PC-3 (cell line): ENCODE results near the gene SCUBE3. TPM values are rescaled to one million over a fixed set of nuclear protein-coding genes. Genes with fewer than 3 reads are reported as not detected.

ENCODE experiments used
- ATAC-seq: fragments of 200-7000 bp; cut with Tn5 transposase; 2 replicates; pipeline ENCODE4 v1.9.1; 2020; ENCODE audit warnings: mild to moderate bottlenecking, moderate library complexity
- BruUV-seq: library from RNA; stranded (reverse); fragments of 400-500 nt; replicated peaks from 2 replicates; lab custom pipeline; 2021; lab: Mats Ljungman, UMichigan
- CTCF ChIA-PET: fragments of 300-600 bp; sonication (Branson Sonifier 250); formaldehyde crosslinking; loops from one replicate; lab custom pipeline; 2022; ENCODE audit warnings: antibody characterized with exemption; lab: Charles Lee
- POLR2A ChIA-PET: fragments of 300-600 bp; sonication (Branson Sonifier 250); formaldehyde crosslinking; loops from one replicate; lab custom pipeline; 2022; ENCODE audit warnings: antibody characterized with exemption; ENCODE audit not compliant: unreplicated experiment; lab: Charles Lee
- DNase-seq: peaks from one replicate; pipeline ENCODE4 v3.0.0-alpha.2; 2015
- H2AFZ ChIP-seq: fragments of 300-600 bp; sonication (generic); 2 replicates; pipeline ENCODE4 v1.6.0; 2016; ENCODE audit warnings: antibody characterized with exemption, low read length
- H3F3A ChIP-seq: fragments of 300-600 bp; sonication (generic); one replicate; pipeline ENCODE4 v1.6.0; 2017; ENCODE audit warnings: antibody characterized with exemption, low read length, control low read depth, mild to moderate bottlenecking; ENCODE audit not compliant: unreplicated experiment
- H3K27ac ChIP-seq: fragments of 300-600 bp; sonication (generic); 2 replicates; pipeline ENCODE4 v1.5.1; 2016; ENCODE audit warnings: mild to moderate bottlenecking, low read length
- H3K27me3 ChIP-seq: fragments of 300-600 bp; sonication (generic); 2 replicates; pipeline ENCODE4 v1.6.1; 2016; ENCODE audit warnings: low read length, mixed read lengths
- H3K36me3 ChIP-seq: fragments of 300-600 bp; sonication (generic); 2 replicates; pipeline ENCODE4 v1.6.1; 2016; ENCODE audit warnings: low read depth, mixed run types, low read length, mixed read lengths
- H3K4me1 ChIP-seq: fragments of 300-600 bp; sonication (generic); 2 replicates; pipeline ENCODE4 v1.5.1; 2016; ENCODE audit warnings: low read length; ENCODE audit not compliant: insufficient read depth
- H3K4me2 ChIP-seq: fragments of 300-600 bp; sonication (generic); 2 replicates; pipeline ENCODE4 v1.6.0; 2016; ENCODE audit warnings: low read length
- H3K4me3 ChIP-seq: fragments of 300-600 bp; sonication (generic); 2 replicates; pipeline ENCODE4 v1.5.1; 2016; ENCODE audit warnings: mild to moderate bottlenecking, low read length, mixed read lengths
- H3K79me2 ChIP-seq: fragments of 300-600 bp; sonication (generic); 2 replicates; pipeline ENCODE4 v1.6.1; 2017; ENCODE audit warnings: low read length, mixed read lengths
- H3K9ac ChIP-seq: fragments of 300-600 bp; sonication (generic); 2 replicates; pipeline ENCODE4 v1.6.0; 2016; ENCODE audit warnings: mild to moderate bottlenecking, low read length
- H3K9me2 ChIP-seq: fragments of 300-600 bp; sonication (generic); replicated peaks from 2 replicates; pipeline ENCODE4 v1.6.1; 2016; ENCODE audit warnings: mixed run types, low read length, mixed read lengths
- H3K9me3 ChIP-seq: fragments of 300-600 bp; sonication (generic); 2 replicates; pipeline ENCODE4 v1.6.1; 2016; ENCODE audit warnings: low read length, mixed read lengths
- H4K20me1 ChIP-seq: fragments of 300-600 bp; sonication (generic); 2 replicates; pipeline ENCODE4 v1.6.1; 2016; ENCODE audit warnings: low read length, mixed read lengths
- EZH2 ChIP-seq: fragments of 300-600 bp; sonication (generic); IDR thresholded peaks from one replicate; pipeline ENCODE4 v1.6.1; 2017; ENCODE audit warnings: antibody characterized with exemption, mild to moderate bottlenecking, low read length; ENCODE audit not compliant: unreplicated experiment
- EZH2phosphoT487 ChIP-seq: fragments of 300-600 bp; sonication (generic); IDR thresholded peaks from 2 replicates; pipeline ENCODE4 v1.6.1; 2018; ENCODE audit warnings: mild to moderate bottlenecking, antibody characterized with exemption, low read length, borderline replicate concordance
- intact Hi-C: fragments of 100-400 bp; cut with micrococcal nuclease; formaldehyde crosslinking; loops from 2 replicates; pipeline ENCODE4 v1.9.0; 2023
- total RNA-seq: library from RNA; depleted of rRNA; stranded (reverse); fragments of >200 nt; gene quantifications from 2 replicates; pipeline ENCODE4 v1.2.3, GENCODE V29; 2014
- TF ChIP-seq, protein P1 (sequence below): fragments of 300-600 bp; sonication (generic); conservative IDR thresholded peaks from 2 replicates; pipeline ENCODE4 v1.5.1; 2017; ENCODE audit warnings: antibody characterized with exemption, low read depth, mild to moderate bottlenecking, low read length

Gene SCUBE3
- total RNA-seq, 1 experiment from 2014 or later, result 1.5 TPM

- Histone ChIP-seq H2AFZ (no peak overlapping the region), H3K9ac (no peak overlapping the region), H3K9me2 (no peaks in the 10 kb centered on the region), H3F3A (no peaks in the 10 kb centered on the region), H3K79me2 (no peaks in the 10 kb centered on the region), H3K36me3 (no peaks in the 10 kb centered on the region), H3K27ac (no peak overlapping the region), H3K4me3 (no peak overlapping the region), H4K20me1 (no peaks in the 10 kb centered on the region), H3K9me3 (no peaks in the 10 kb centered on the region), H3K4me2 (no peak overlapping the region), H3K27me3 (no peaks in the 10 kb centered on the region), H3K4me1 (peaks cover 6% of the 10 kb centered on the region)
- CTCF ChIA-PET, result no interaction called here
- POLR2A ChIA-PET, result no interaction called here
- DNase-seq (no peak), ATAC-seq (no peak)
- no TSS peak for BruUV-seq
- intact Hi-C loops, result loop anchor here (10.0 kb wide), 1 partner anchor 224 kb away; no protein-coding TSS in a partner anchor
- TF ChIP-seq EZH2 (no peak), EZH2phosphoT487 (no peak)
- TF ChIP-seq, protein P1, sequence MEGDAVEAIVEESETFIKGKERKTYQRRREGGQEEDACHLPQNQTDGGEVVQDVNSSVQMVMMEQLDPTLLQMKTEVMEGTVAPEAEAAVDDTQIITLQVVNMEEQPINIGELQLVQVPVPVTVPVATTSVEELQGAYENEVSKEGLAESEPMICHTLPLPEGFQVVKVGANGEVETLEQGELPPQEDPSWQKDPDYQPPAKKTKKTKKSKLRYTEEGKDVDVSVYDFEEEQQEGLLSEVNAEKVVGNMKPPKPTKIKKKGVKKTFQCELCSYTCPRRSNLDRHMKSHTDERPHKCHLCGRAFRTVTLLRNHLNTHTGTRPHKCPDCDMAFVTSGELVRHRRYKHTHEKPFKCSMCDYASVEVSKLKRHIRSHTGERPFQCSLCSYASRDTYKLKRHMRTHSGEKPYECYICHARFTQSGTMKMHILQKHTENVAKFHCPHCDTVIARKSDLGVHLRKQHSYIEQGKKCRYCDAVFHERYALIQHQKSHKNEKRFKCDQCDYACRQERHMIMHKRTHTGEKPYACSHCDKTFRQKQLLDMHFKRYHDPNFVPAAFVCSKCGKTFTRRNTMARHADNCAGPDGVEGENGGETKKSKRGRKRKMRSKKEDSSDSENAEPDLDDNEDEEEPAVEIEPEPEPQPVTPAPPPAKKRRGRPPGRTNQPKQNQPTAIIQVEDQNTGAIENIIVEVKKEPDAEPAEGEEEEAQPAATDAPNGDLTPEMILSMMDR, result no peak
Measured at GRCh38 chr6:35208419-35208818, 5.3 kb upstream of the SCUBE3 start.

DNA sequence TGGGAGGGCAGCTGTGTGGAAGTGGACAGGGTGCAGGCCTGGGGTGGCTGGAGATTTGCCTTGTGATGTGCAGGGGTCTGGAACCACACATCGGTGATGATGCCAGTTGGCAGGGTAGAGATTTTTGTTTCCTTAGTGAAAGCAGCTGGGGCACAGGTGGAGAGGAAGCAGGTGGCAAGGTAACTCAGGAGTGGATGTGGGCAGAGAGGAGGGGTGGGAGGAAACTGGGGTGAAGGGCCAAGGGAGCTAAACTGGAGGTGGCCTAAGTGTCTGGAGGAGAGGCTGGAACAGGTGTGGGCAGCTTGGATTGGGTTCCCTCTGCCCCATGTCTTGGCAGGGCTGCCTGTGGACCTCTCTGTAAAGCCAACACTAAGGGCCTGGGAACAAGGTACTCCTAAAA, 4.7 kb upstream of the SCUBE3 start:
- POLR2A ChIA-PET, result no interaction called here
- Histone ChIP-seq H3K9me2 (no peaks in the 10 kb centered on the region), H4K20me1 (no peaks in the 10 kb centered on the region), H3K4me2 (no peak overlapping the region), H3K27ac (no peak overlapping the region), H3K27me3 (no peaks in the 10 kb centered on the region), H3F3A (no peaks in the 10 kb centered on the region), H3K9me3 (no peaks in the 10 kb centered on the region), H3K4me1 (no peaks in the 10 kb centered on the region), H3K79me2 (no peaks in the 10 kb centered on the region), H3K9ac (no peak overlapping the region), H3K36me3 (no peaks in the 10 kb centered on the region), H2AFZ (no peak overlapping the region), H3K4me3 (no peak overlapping the region)
- CTCF ChIA-PET, result interaction anchor here (0.7 kb wide), 1 partner anchor 69 kb away, joined by 4 read pairs; no protein-coding TSS in a partner anchor
- TF ChIP-seq, protein P1, result no peak
- no peak for TF ChIP-seq EZH2phosphoT487
- DNase-seq (no peak), ATAC-seq (no peak)
- intact Hi-C loops, result loop anchor here (10.0 kb wide), 1 partner anchor 224 kb away; no protein-coding TSS in a partner anchor
- no TSS peak for BruUV-seq

GRCh38 chr6:35209622-35210247, 4.0 kb upstream of the SCUBE3 start:
- H4K20me1 ChIP-seq, result no peaks in the 10 kb centered on the region
- H3K27ac ChIP-seq, result no peak overlapping the region
- H3K4me3 ChIP-seq, result no peak overlapping the region
- BruUV-seq, result no TSS peak
- no peaks in the 10 kb centered on the region for H3K9me2 ChIP-seq
- H3K9me3 ChIP-seq, result no peaks in the 10 kb centered on the region
- CTCF ChIA-PET, result interaction anchor here (0.7 kb wide), 1 partner anchor 70 kb away, joined by 4 read pairs; no protein-coding TSS in a partner anchor
- H3K79me2 ChIP-seq, result no peaks in the 10 kb centered on the region
- 0 out of 2 replicates have a peak, but pooled peaks cover 5% of the 10 kb centered on the region for H3K4me1 ChIP-seq
- DNase-seq (peak; percentile 54), ATAC-seq (peak; percentile 18; the same call in 1 of the 2 replicates)
- H3K36me3 ChIP-seq, result no peaks in the 10 kb centered on the region
- H3K4me2 ChIP-seq, result no peak overlapping the region
- no peak overlapping the region for H2AFZ ChIP-seq
- H3F3A ChIP-seq, result no peaks in the 10 kb centered on the region
- POLR2A ChIA-PET, result interaction anchor here (0.6 kb wide), 1 partner anchor 79 kb away, joined by 3 read pairs; no protein-coding TSS in a partner anchor
- TF ChIP-seq EZH2 (no peak), EZH2phosphoT487 (no peak)
- TF ChIP-seq, protein P1, result no peak
- no peaks in the 10 kb centered on the region for H3K27me3 ChIP-seq
- intact Hi-C loops, result loop anchor here (10.0 kb wide), 1 partner anchor 225 kb away; no protein-coding TSS in a partner anchor
- H3K9ac ChIP-seq, result no peak overlapping the region
